T-cell (primary cell): ENCODE measurements around the gene HJV. TPM values are rescaled to one million over a fixed set of nuclear protein-coding genes. Genes with fewer than 3 reads are reported as not detected.

Experiments used
- ATAC-seq, 4 experiments: fragments of 200-7000 bp in 3 of 4; fragments of 150-1000 bp in 1 of 4; cut with Tn5 transposase; replicated peaks in 1 of 4; 1 replicate in 3 of 4; 2 replicates in 1 of 4; pipeline ENCODE4 v1.10.0; 2021; ENCODE audit warnings: moderate library complexity in 3 of 4, mild to moderate bottlenecking in 2 of 4, moderate number of reproducible peaks in 1 of 4
- CTCF ChIA-PET, 2 donors: fragments of 300-600 bp; sonication (Branson Sonifier 250); formaldehyde crosslinking; loops; one replicate each; lab custom pipeline; 2022; ENCODE audit warnings: antibody characterized with exemption in 2 of 2; lab: Charles Lee
- POLR2A ChIA-PET, 2 donors: fragments of 300-600 bp; sonication (Branson Sonifier 250); formaldehyde crosslinking; loops; one replicate each; lab custom pipeline; 2022; ENCODE audit warnings: antibody characterized with exemption in 2 of 2; lab: Charles Lee
- DNase-seq, 35 experiments: peaks; one replicate each; pipeline versions ENCODE4 v3.0.0 to v3.0.0-alpha.2; 2013 to 2023
- H3K27ac ChIP-seq: one replicate; pipeline ENCODE4 v1.5.1; 2013; ENCODE audit warnings: low read length
- H3K27me3 ChIP-seq, 2 experiments: replicated peaks in 1 of 2; 1 replicate in 1 of 2; 2 replicates in 1 of 2; pipeline versions ENCODE4 v1.6.1 to v1.7.0; 2013; ENCODE audit warnings: low read length in 1 of 2, mixed read lengths in 1 of 2; ENCODE audit not compliant: control insufficient read depth in 2 of 2, insufficient read depth in 2 of 2; ENCODE audit errors: extremely low read depth in 1 of 2
- H3K36me3 ChIP-seq, 2 donors: 1 replicate in 1 of 2; 2 replicates in 1 of 2; pipeline versions ENCODE4 v1.6.1 to v1.7.0; 2013; ENCODE audit warnings: low read length in 1 of 2; ENCODE audit not compliant: control insufficient read depth in 2 of 2, insufficient read depth in 1 of 2; ENCODE audit errors: extremely low read depth in 1 of 2
- H3K4me1 ChIP-seq, 2 experiments: 1 replicate in 1 of 2; 2 replicates in 1 of 2; pipeline versions ENCODE4 v1.6.1 to v1.7.0; 2013; ENCODE audit warnings: low read length in 2 of 2, mixed read lengths in 1 of 2; ENCODE audit not compliant: insufficient read depth in 2 of 2, control insufficient read depth in 1 of 2; ENCODE audit errors: extremely low read depth in 1 of 2
- H3K4me3 ChIP-seq, 2 donors: 1 replicate in 1 of 2; 2 replicates in 1 of 2; pipeline versions ENCODE4 v1.5.1 to v1.7.0; 2013; ENCODE audit warnings: mild to moderate bottlenecking in 2 of 2, low read length in 1 of 2, moderate library complexity in 1 of 2; ENCODE audit not compliant: control insufficient read depth in 1 of 2; ENCODE audit errors: extremely low read depth in 1 of 2
- H3K9me3 ChIP-seq: 2 replicates; pipeline ENCODE4 v1.7.0; 2013
- H3K27ac Mint-ChIP-seq, 2 donors: one replicate each; pipeline ENCODE4 v1.8.0; 2020 to 2021; ENCODE audit warnings: mild to moderate bottlenecking in 2 of 2, mixed read lengths in 2 of 2
- H3K27me3 Mint-ChIP-seq, 2 donors: one replicate each; pipeline ENCODE4 v1.8.0; 2021 to 2022; ENCODE audit warnings: mixed read lengths in 2 of 2
- H3K36me3 Mint-ChIP-seq: one replicate; pipeline ENCODE4 v1.8.0; 2021; ENCODE audit warnings: mixed read lengths
- H3K4me1 Mint-ChIP-seq, 3 donors: one replicate each; pipeline ENCODE4 v1.8.0; 2020 to 2022; ENCODE audit warnings: mixed read lengths in 3 of 3, mild to moderate bottlenecking in 1 of 3
- H3K4me3 Mint-ChIP-seq, 3 donors: one replicate each; pipeline ENCODE4 v1.8.0; 2020 to 2022; ENCODE audit warnings: mild to moderate bottlenecking in 3 of 3, mixed read lengths in 3 of 3, moderate library complexity in 3 of 3
- H3K9me3 Mint-ChIP-seq, 3 donors: one replicate each; pipeline ENCODE4 v1.8.0; 2020 to 2022; ENCODE audit warnings: mixed read lengths in 3 of 3
- WGBS: methylation state at CpG from one replicate; pipeline ENCODE4 v1.1.5; 2013; ENCODE audit warnings: missing lambda C conversion rate; ENCODE audit not compliant: insufficient coverage; 5-methylcytosine and 5-hydroxymethylcytosine counted together
- total RNA-seq, 35 experiments: library from RNA in 6 of 35; stranded (reverse) in 6 of 35; fragments of 120-200 nt in 1 of 35; gene quantifications; one replicate each; pipeline versions ENCODE4 v1.2.1 to v1.2.4 and lab custom pipeline; 2013 to 2026

The HJV gene
- total RNA-seq, 5 donors from 2014 or later (not counting 1 experiment from before 2014, with no cell fraction given) = not detected

- no peak for DNase-seq
- ChIA-PET CTCF (interaction anchor here in 1 of 2 donors (1.1 to 9.6 kb wide), 3 partner anchors 12 to 15 kb away, joined by 3 to 93 read pairs (median 6); no protein-coding TSS in a partner anchor), POLR2A (interaction anchor here in 1 of 2 donors (0.6 to 1.3 kb wide), 2 partner anchors 14 to 36 kb away, joined by 4 to 10 read pairs; no protein-coding TSS in a partner anchor)
- Histone ChIP-seq H3K27me3 (no peaks in the 10 kb centered on the region), H3K27ac (peak overlapping the region; percentile 82), H3K9me3 (no peaks in the 10 kb centered on the region), H3K4me3 (peak overlapping the region; percentile 83 to 100), H3K4me1 (peaks cover 28 to 35% of the 10 kb centered on the region in 2 experiments), H3K36me3 (peaks cover 8 to 36% of the 10 kb centered on the region in 2 donors)
- Mint-ChIP-seq H3K36me3 (peaks cover 48% of the 10 kb centered on the region), H3K27me3 (no peaks in the 10 kb centered on the region), H3K4me3 (peak overlapping the region; percentile 96 to 98 (median 98)), H3K4me1 (peaks cover 60 to 70% (median 68%) of the 10 kb centered on the region in 3 donors), H3K9me3 (no peaks in the 10 kb centered on the region), H3K27ac (peak overlapping the region; percentile 98 to 99)
- WGBS = no CpG with 5 or more reads among the region's 6 CpGs
- no peak for ATAC-seq
Observed at GRCh38 chr1:145993618-145994390, 27.7 kb downstream of the HJV start.

- ChIA-PET CTCF (interaction anchor here in 1 of 2 donors (1.1 to 9.6 kb wide), 3 partner anchors 13 to 15 kb away, joined by 6 to 93 read pairs (median 7); no protein-coding TSS in a partner anchor), POLR2A (interaction anchor here in 1 of 2 donors (0.9 kb wide), 1 partner anchor 13 kb away, joined by 4 read pairs; no protein-coding TSS in a partner anchor)
- Histone ChIP-seq H3K27me3 (no peaks in the 10 kb centered on the region), H3K9me3 (no peaks in the 10 kb centered on the region), H3K4me1 (peaks cover 28 to 34% of the 10 kb centered on the region in 2 experiments), H3K4me3 (peak overlapping the region; percentile 83 to 100), H3K27ac (peak overlapping the region; percentile 82), H3K36me3 (peaks cover 8 to 36% of the 10 kb centered on the region in 2 donors)
- H3K9me3 Mint-ChIP-seq = no peaks in the 10 kb centered on the region
- no peaks in the 10 kb centered on the region for H3K27me3 Mint-ChIP-seq
- no CpG with 5 or more reads among the region's 5 CpGs for WGBS
- DNase-seq = no peak
- peaks cover 48% of the 10 kb centered on the region for H3K36me3 Mint-ChIP-seq
- peak overlapping the region; percentile 98 to 99 for H3K27ac Mint-ChIP-seq
- no peak for ATAC-seq
- peak overlapping the region; percentile 96 to 98 (median 98) for H3K4me3 Mint-ChIP-seq
- H3K4me1 Mint-ChIP-seq = peaks cover 59 to 70% (median 68%) of the 10 kb centered on the region in 3 donors
Observed at GRCh38 chr1:145992958-145993617, 28.4 kb downstream of the HJV start.

GRCh38 chr1:145992502-145992936 is 29.0 kb downstream of the HJV start:
- Mint-ChIP-seq H3K27ac (peak overlapping the region; percentile 98 to 99), H3K4me1 (peaks cover 59 to 70% (median 68%) of the 10 kb centered on the region in 3 donors), H3K36me3 (peaks cover 48% of the 10 kb centered on the region), H3K27me3 (no peaks in the 10 kb centered on the region), H3K9me3 (no peaks in the 10 kb centered on the region), H3K4me3 (peak overlapping the region; percentile 96 to 98 (median 98))
- no peaks in the 10 kb centered on the region for H3K27me3 ChIP-seq
- H3K36me3 ChIP-seq = peaks cover 8 to 36% of the 10 kb centered on the region in 2 donors
- ATAC-seq = no peak
- peaks cover 27 to 39% of the 10 kb centered on the region in 2 experiments for H3K4me1 ChIP-seq
- whole genome bisulfite sequencing = no CpG with 5 or more reads among the region's 1 CpG
- peak overlapping the region; percentile 82 for H3K27ac ChIP-seq
- no peaks in the 10 kb centered on the region for H3K9me3 ChIP-seq
- H3K4me3 ChIP-seq = peak overlapping the region; percentile 83 to 100
- ChIA-PET CTCF (interaction anchor here in 1 of 2 donors (1.1 to 9.6 kb wide), 2 partner anchors 14 kb away, joined by 7 to 93 read pairs; no protein-coding TSS in a partner anchor), POLR2A (interaction anchor here in 1 of 2 donors (0.9 to 1.0 kb wide), 2 partner anchors 12 to 28 kb away, joined by 3 to 4 read pairs; partner anchors contain the start of genes ANKRD34A and POLR3GL)
- peak in 2 of 35 experiments; percentile 50 to 55 for DNase-seq

GRCh38 chr1:145991735-145992412 is 29.7 kb downstream of the HJV start:
- Mint-ChIP-seq H3K4me3 (peak overlapping the region; percentile 59 to 98 (median 98)), H3K27me3 (no peaks in the 10 kb centered on the region), H3K27ac (peak overlapping the region; percentile 98 to 99), H3K9me3 (no peaks in the 10 kb centered on the region), H3K36me3 (peaks cover 48% of the 10 kb centered on the region), H3K4me1 (peaks cover 57 to 67% (median 66%) of the 10 kb centered on the region in 3 donors)
- POLR2A ChIA-PET = interaction anchor here (0.6 to 1.0 kb wide), 5 partner anchors 12 to 35 kb away, joined by 3 to 4 read pairs (median 3); partner anchors contain the start of genes ANKRD34A (in 1 of the 2) and POLR3GL (in 1 of the 2)
- no CpG with 5 or more reads among the region's 10 CpGs for WGBS
- H3K4me3 ChIP-seq = peak overlapping the region; percentile 83 to 100
- H3K9me3 ChIP-seq = no peaks in the 10 kb centered on the region
- peaks cover 27 to 39% of the 10 kb centered on the region in 2 experiments for H3K4me1 ChIP-seq
- no peaks in the 10 kb centered on the region for H3K27me3 ChIP-seq
- H3K36me3 ChIP-seq = peaks cover 8 to 36% of the 10 kb centered on the region in 2 donors
- H3K27ac ChIP-seq = peak overlapping the region; percentile 82
- DNase-seq (peak in 2 of 35 experiments; percentile 50 to 59), ATAC-seq (no peak)
- CTCF ChIA-PET = interaction anchor here (0.6 to 9.6 kb wide), 4 partner anchors 10 to 104 kb away, joined by 3 to 93 read pairs (median 5); no protein-coding TSS in a partner anchor

- peaks cover 28 to 51% of the 10 kb centered on the region in 2 experiments for H3K4me1 ChIP-seq
- no peaks in the 10 kb centered on the region for H3K9me3 Mint-ChIP-seq
- ATAC-seq (no peak), DNase-seq (no peak)
- no peaks in the 10 kb centered on the region for H3K27me3 Mint-ChIP-seq
- POLR2A ChIA-PET = interaction anchor here in 1 of 2 donors (0.7 kb wide), 2 partner anchors 11 to 63 kb away, joined by 3 read pairs; no protein-coding TSS in a partner anchor
- H3K9me3 ChIP-seq = no peaks in the 10 kb centered on the region
- CTCF ChIA-PET = interaction anchor here (0.7 to 9.6 kb wide), 4 partner anchors 8 to 16 kb away, joined by 3 to 93 read pairs (median 4); no protein-coding TSS in a partner anchor
- H3K27ac ChIP-seq = no peak overlapping the region
- peak overlapping the region in 1 of 3 donors; percentile 98 for H3K4me3 Mint-ChIP-seq
- H3K27me3 ChIP-seq = no peaks in the 10 kb centered on the region
- H3K4me1 Mint-ChIP-seq = peaks cover 68 to 77% (median 72%) of the 10 kb centered on the region in 3 donors
- no peak overlapping the region for H3K4me3 ChIP-seq
- peak overlapping the region; percentile 98 to 99 for H3K27ac Mint-ChIP-seq
- WGBS = 92% methylated on average over 2 of the region's 7 CpGs
- H3K36me3 ChIP-seq = peaks cover 8 to 35% of the 10 kb centered on the region in 2 donors
- peaks cover 36% of the 10 kb centered on the region for H3K36me3 Mint-ChIP-seq
Observed at GRCh38 chr1:145990249-145990855, 31.2 kb downstream of the HJV start.
